Astrocyte (in vitro differentiated cells and primary cell): Measurements from ENCODE around the gene RGR. TPM values are rescaled to one million over a fixed set of nuclear protein-coding genes. Genes with fewer than 3 reads are reported as not detected.

Experiments
- DNase-seq: peaks from one replicate; pipeline ENCODE4 v3.0.0-alpha.2; 2010; ENCODE audit warnings: low read depth
- FAIRE-seq: peaks from 2 replicates; lab custom pipeline; 2011; peaks lifted over from hg19 to GRCh38; lab: Jason Lieb, UNC
- H2AFZ ChIP-seq: 2 replicates; pipeline ENCODE4 v1.6.0; 2012; ENCODE audit warnings: low read depth, low read length, inconsistent platforms
- H3K27ac ChIP-seq: 2 replicates; pipeline ENCODE4 v1.5.1; 2011; ENCODE audit warnings: low read depth, low read length, inconsistent platforms
- H3K27me3 ChIP-seq: 2 replicates; pipeline ENCODE4 v1.6.0; 2011; ENCODE audit warnings: low read length, inconsistent platforms; ENCODE audit not compliant: insufficient read depth
- H3K36me3 ChIP-seq: 2 replicates; pipeline ENCODE4 v1.5.1; 2011; ENCODE audit warnings: low read length, inconsistent platforms; ENCODE audit not compliant: insufficient read depth
- H3K4me1 ChIP-seq: 2 replicates; pipeline ENCODE4 v1.5.1; 2011; ENCODE audit warnings: low read length, inconsistent platforms; ENCODE audit not compliant: insufficient read depth
- H3K4me2 ChIP-seq: 2 replicates; pipeline ENCODE4 v1.6.0; 2012; ENCODE audit warnings: low read length, inconsistent platforms
- H3K4me3 ChIP-seq: 2 replicates; pipeline ENCODE4 v1.5.1; 2011; ENCODE audit warnings: low read depth, mild to moderate bottlenecking, low read length, inconsistent platforms; ENCODE audit not compliant: insufficient read depth
- H3K79me2 ChIP-seq: 2 replicates; pipeline ENCODE4 v1.6.0; 2012; ENCODE audit warnings: mild to moderate bottlenecking, low read length, inconsistent platforms; ENCODE audit not compliant: insufficient read depth
- H3K9ac ChIP-seq: 2 replicates; pipeline ENCODE4 v1.6.0; 2012; ENCODE audit warnings: mild to moderate bottlenecking, low read length, inconsistent platforms
- H3K9me3 ChIP-seq: 2 replicates; pipeline ENCODE4 v1.5.1; 2012; ENCODE audit warnings: low read depth, mild to moderate bottlenecking, low read length, inconsistent platforms; ENCODE audit not compliant: insufficient read depth
- H4K20me1 ChIP-seq: 2 replicates; pipeline ENCODE4 v1.6.0; 2012; ENCODE audit warnings: low read length, inconsistent platforms; ENCODE audit not compliant: insufficient read depth
- H3K27ac Mint-ChIP-seq: one replicate; pipeline ENCODE4 v1.8.0; 2021; ENCODE audit warnings: mild to moderate bottlenecking, mixed read lengths; ENCODE audit not compliant: unreplicated experiment
- H3K27me3 Mint-ChIP-seq: one replicate; pipeline ENCODE4 v1.8.0; 2021; ENCODE audit warnings: low read depth, mixed read lengths; ENCODE audit not compliant: unreplicated experiment
- H3K36me3 Mint-ChIP-seq: one replicate; pipeline ENCODE4 v1.8.0; 2021; ENCODE audit warnings: low read depth, mixed read lengths; ENCODE audit not compliant: unreplicated experiment
- H3K4me1 Mint-ChIP-seq: one replicate; pipeline ENCODE4 v1.8.0; 2021; ENCODE audit warnings: low read depth, mixed read lengths; ENCODE audit not compliant: unreplicated experiment
- H3K4me3 Mint-ChIP-seq: one replicate; pipeline ENCODE4 v1.8.0; 2021; ENCODE audit warnings: mild to moderate bottlenecking, moderate library complexity, mixed read lengths; ENCODE audit not compliant: unreplicated experiment
- H3K9me3 Mint-ChIP-seq: one replicate; pipeline ENCODE4 v1.8.0; 2021; ENCODE audit warnings: mild to moderate bottlenecking, mixed read lengths; ENCODE audit not compliant: unreplicated experiment
- CTCF ChIP-seq: IDR thresholded peaks from 2 replicates; pipeline ENCODE4 v1.5.1; 2011; ENCODE audit warnings: low read depth, mild to moderate bottlenecking, inconsistent platforms, low read length, moderate library complexity; ENCODE audit not compliant: insufficient read depth
- EZH2 ChIP-seq: IDR thresholded peaks from 2 replicates; pipeline ENCODE4 v1.6.1; 2012; ENCODE audit warnings: mild to moderate bottlenecking, low read length, inconsistent platforms; ENCODE audit not compliant: insufficient read depth
- total RNA-seq: library from RNA; stranded (reverse); gene quantifications from 2 replicates; pipeline ENCODE4 v1.2.1, GENCODE V29; 2021

The RGR gene
- total RNA-seq, 1 donor from 2014 or later = not detected

- TF ChIP-seq EZH2 = no peak
- no peak for TF ChIP-seq CTCF
- H3K27ac Mint-ChIP-seq = peak overlapping the region; percentile 69
Measured at GRCh38 chr10:84248794-84249193, 3.9 kb downstream of the RGR start.

GRCh38 chr10:84254552-84255478 is 10.0 kb downstream of the RGR start:
- DNase-seq (no peak), FAIRE-seq (no peak)
- Histone ChIP-seq H2AFZ (no peak overlapping the region), H4K20me1 (no peaks in the 10 kb centered on the region), H3K27me3 (peaks cover 3% of the 10 kb centered on the region), H3K4me3 (no peak overlapping the region), H3K4me2 (no peak overlapping the region), H3K27ac (no peak overlapping the region), H3K4me1 (no peaks in the 10 kb centered on the region), H3K36me3 (no peaks in the 10 kb centered on the region), H3K79me2 (no peaks in the 10 kb centered on the region), H3K9ac (no peak overlapping the region), H3K9me3 (no peaks in the 10 kb centered on the region)
- Mint-ChIP-seq H3K27ac (no peak overlapping the region), H3K4me3 (no peak overlapping the region), H3K9me3 (peaks cover 4% of the 10 kb centered on the region), H3K4me1 (no peaks in the 10 kb centered on the region), H3K36me3 (no peaks in the 10 kb centered on the region), H3K27me3 (peaks cover 36% of the 10 kb centered on the region)
- TF ChIP-seq CTCF (no peak), EZH2 (no peak)

More at GRCh38 chr10:84248794-84249193, 3.9 kb downstream of the RGR start:
- Mint-ChIP-seq H3K4me3 (no peak overlapping the region), H3K4me1 (no peaks in the 10 kb centered on the region), H3K27me3 (peaks cover 30% of the 10 kb centered on the region), H3K9me3 (peaks cover 4% of the 10 kb centered on the region), H3K36me3 (no peaks in the 10 kb centered on the region)
- no peaks in the 10 kb centered on the region for H3K79me2 ChIP-seq
- peaks cover 16% of the 10 kb centered on the region for H3K27me3 ChIP-seq
- FAIRE-seq = no peak
- H3K9me3 ChIP-seq = no peaks in the 10 kb centered on the region
- H4K20me1 ChIP-seq = no peaks in the 10 kb centered on the region
- H2AFZ ChIP-seq = no peak overlapping the region
- no peaks in the 10 kb centered on the region for H3K4me1 ChIP-seq
- no peak for DNase-seq
- no peak overlapping the region for H3K9ac ChIP-seq
- no peak overlapping the region for H3K27ac ChIP-seq
- H3K4me3 ChIP-seq = no peak overlapping the region
- H3K36me3 ChIP-seq = no peaks in the 10 kb centered on the region
- no peak overlapping the region for H3K4me2 ChIP-seq
